GM18909 (cell line): Measurements from ENCODE around the gene IL26.

Source experiments
- ATAC-seq: cut with Tn5 transposase; IDR thresholded peaks from one replicate; pipeline ENCODE4 v1.9.1; 2021; ENCODE audit warnings: mild to moderate bottlenecking; ENCODE audit not compliant: unreplicated experiment, poor library complexity

The IL26 gene

GRCh38 chr12:68225576-68226476 lies at the start of gene IL26:
Gene IL26, minus strand, starts transcription at chr12:68225810. Its CDS starts 54 bp downstream, at chr12:68225756.
- no peak for ATAC-seq

- no peak for ATAC-seq
These were observed 47.1 kb upstream of the IL26 start for GRCh38 chr12:68272732-68273131.

GRCh38 chr12:68271346-68271745 lies 45.7 kb upstream of the IL26 start:
- ATAC-seq, result no peak

GRCh38 chr12:68270358-68270757 lies 44.7 kb upstream of the IL26 start:
- no peak for ATAC-seq

GRCh38 chr12:68269779-68270178 lies 44.2 kb upstream of the IL26 start:
- ATAC-seq, result no peak

- no peak for ATAC-seq
These were observed 43.4 kb upstream of the IL26 start for GRCh38 chr12:68268967-68269366.

GRCh38 chr12:68267892-68268396 lies 42.3 kb upstream of the IL26 start:
- ATAC-seq, result no peak

GRCh38 chr12:68264857-68265256 lies 39.2 kb upstream of the IL26 start:
- ATAC-seq, result no peak

- no peak for ATAC-seq
These were observed 38.7 kb upstream of the IL26 start for GRCh38 chr12:68264158-68264855.

- ATAC-seq, result no peak
These were observed 37.8 kb upstream of the IL26 start for GRCh38 chr12:68263366-68263765.

- ATAC-seq, result no peak
These were observed 36.3 kb upstream of the IL26 start for GRCh38 chr12:68261896-68262295.

GRCh38 chr12:68260153-68260552 lies 34.5 kb upstream of the IL26 start:
- no peak for ATAC-seq

- no peak for ATAC-seq
These were observed 33.8 kb upstream of the IL26 start for GRCh38 chr12:68259318-68259940.

GRCh38 chr12:68253504-68253903 lies 27.9 kb upstream of the IL26 start, which contains the start of gene IL22:
Gene IL22, minus strand, starts transcription at chr12:68253604. Its CDS starts 156 bp downstream, at chr12:68253448.
- ATAC-seq, result no peak

- no peak for ATAC-seq
These were observed 26.5 kb upstream of the IL26 start for GRCh38 chr12:68252077-68252476.

GRCh38 chr12:68250454-68250853 lies 24.8 kb upstream of the IL26 start:
- ATAC-seq, result no peak

GRCh38 chr12:68247785-68248184 lies 22.2 kb upstream of the IL26 start:
- ATAC-seq, result no peak

- no peak for ATAC-seq
These were observed 20.7 kb upstream of the IL26 start for GRCh38 chr12:68246350-68246749.

GRCh38 chr12:68245180-68246021 lies 19.8 kb upstream of the IL26 start:
- no peak for ATAC-seq

- no peak for ATAC-seq
These were observed 17.2 kb upstream of the IL26 start for GRCh38 chr12:68242777-68243176.
